BJ (cell line): ENCODE results near the gene ULK3. TPM values are rescaled to one million over a fixed set of nuclear protein-coding genes. Genes with fewer than 3 reads are reported as not detected.

Experiments used
- CTCF ChIA-PET: fragments of 350-600 bp; formaldehyde crosslinking; extraction: SDS; loops from one replicate; lab custom pipeline; 2021; ENCODE audit warnings: antibody characterized with exemption, inconsistent platforms; lab: Yijun Ruan, JAX
- POLR2A ChIA-PET: fragments of 300-600 bp; sonication (Branson Sonifier 250); formaldehyde crosslinking; extraction: SDS; loops from one replicate; lab custom pipeline; 2021; ENCODE audit warnings: antibody characterized with exemption; lab: Charles Lee
- DNase-seq: peaks from one replicate; pipeline ENCODE4 v3.0.0-alpha.2; 2011; ENCODE audit warnings: low read depth
- H3K27me3 ChIP-seq: 2 replicates; pipeline ENCODE4 v1.6.0; 2011; ENCODE audit warnings: low read length; ENCODE audit not compliant: control insufficient read depth, insufficient read depth
- H3K36me3 ChIP-seq: 2 replicates; pipeline ENCODE4 v1.5.1; 2011; ENCODE audit warnings: low read length; ENCODE audit not compliant: control insufficient read depth, insufficient read depth
- H3K4me3 ChIP-seq: 2 replicates; pipeline ENCODE4 v1.5.1; 2011; ENCODE audit warnings: low read depth, mild to moderate bottlenecking, control low read depth, low read length
- polyA plus RNA-seq: library from polyadenylated mRNA; depleted of rRNA; stranded (reverse); fragments of >200 nt; gene quantifications from 2 replicates; pipeline ENCODE4 v1.2.3, GENCODE V29; 2011
- TF ChIP-seq, protein P1 (sequence below): IDR thresholded peaks from 2 replicates; pipeline ENCODE4 v1.5.1; 2011; ENCODE audit warnings: low read depth, mild to moderate bottlenecking, control low read depth, inconsistent platforms, low read length, moderate library complexity; ENCODE audit not compliant: insufficient read depth

Gene ULK3
- polyA plus RNA-seq, 1 experiment = 20.1 TPM

GRCh38 chr15:74873036-74873755 is 30.2 kb upstream of the ULK3 start, which contains the start of gene SCAMP2:
Gene SCAMP2 (minus strand): TSS chr15:74873365. CDS start chr15:74873255, 110 bp downstream.
- CTCF ChIA-PET = interaction anchor here (1.6 kb wide), 1 partner anchor 16 kb away, joined by 7 read pairs; the partner anchor contains the start of gene MPI
- peaks cover 1% of the 10 kb centered on the region; the same call in 1 of the 2 replicates for H3K36me3 ChIP-seq
- DNase-seq = peak; percentile 59
- H3K27me3 ChIP-seq = peaks cover 3% of the 10 kb centered on the region; the same call in 1 of the 2 replicates
- TF ChIP-seq, protein P1, sequence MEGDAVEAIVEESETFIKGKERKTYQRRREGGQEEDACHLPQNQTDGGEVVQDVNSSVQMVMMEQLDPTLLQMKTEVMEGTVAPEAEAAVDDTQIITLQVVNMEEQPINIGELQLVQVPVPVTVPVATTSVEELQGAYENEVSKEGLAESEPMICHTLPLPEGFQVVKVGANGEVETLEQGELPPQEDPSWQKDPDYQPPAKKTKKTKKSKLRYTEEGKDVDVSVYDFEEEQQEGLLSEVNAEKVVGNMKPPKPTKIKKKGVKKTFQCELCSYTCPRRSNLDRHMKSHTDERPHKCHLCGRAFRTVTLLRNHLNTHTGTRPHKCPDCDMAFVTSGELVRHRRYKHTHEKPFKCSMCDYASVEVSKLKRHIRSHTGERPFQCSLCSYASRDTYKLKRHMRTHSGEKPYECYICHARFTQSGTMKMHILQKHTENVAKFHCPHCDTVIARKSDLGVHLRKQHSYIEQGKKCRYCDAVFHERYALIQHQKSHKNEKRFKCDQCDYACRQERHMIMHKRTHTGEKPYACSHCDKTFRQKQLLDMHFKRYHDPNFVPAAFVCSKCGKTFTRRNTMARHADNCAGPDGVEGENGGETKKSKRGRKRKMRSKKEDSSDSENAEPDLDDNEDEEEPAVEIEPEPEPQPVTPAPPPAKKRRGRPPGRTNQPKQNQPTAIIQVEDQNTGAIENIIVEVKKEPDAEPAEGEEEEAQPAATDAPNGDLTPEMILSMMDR = no peak
- H3K4me3 ChIP-seq = peak within 1 kb of the TSS; percentile 85
- POLR2A ChIA-PET = no interaction called here

DNA sequence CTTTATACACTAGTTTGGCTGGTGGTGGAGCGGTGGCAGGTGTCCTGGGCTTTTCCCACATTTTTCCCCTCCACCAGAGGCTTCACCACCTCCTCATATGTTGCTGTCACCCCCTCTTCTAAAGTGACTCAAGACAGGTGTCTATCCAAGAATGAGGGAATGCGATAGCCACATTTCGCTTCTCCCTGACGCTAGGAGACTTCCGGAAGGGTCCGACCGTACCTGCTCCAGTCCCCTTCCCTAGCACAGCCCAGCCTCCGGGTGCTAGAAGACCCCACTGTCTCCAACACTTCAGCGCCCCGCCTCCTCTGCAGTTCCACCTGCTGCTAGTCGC is 29.7 kb upstream of the ULK3 start:
- ChIA-PET POLR2A (no interaction called here), CTCF (interaction anchor here (1.6 kb wide), 1 partner anchor 16 kb away, joined by 7 read pairs; the partner anchor contains the start of gene MPI)
- peaks cover 2% of the 10 kb centered on the region; the same call in 1 of the 2 replicates for H3K36me3 ChIP-seq
- DNase-seq = no peak
- H3K4me3 ChIP-seq = peak overlapping the region; percentile 85
- H3K27me3 ChIP-seq = peaks cover 3% of the 10 kb centered on the region; the same call in 1 of the 2 replicates
- TF ChIP-seq, protein P1 = no peak

DNA sequence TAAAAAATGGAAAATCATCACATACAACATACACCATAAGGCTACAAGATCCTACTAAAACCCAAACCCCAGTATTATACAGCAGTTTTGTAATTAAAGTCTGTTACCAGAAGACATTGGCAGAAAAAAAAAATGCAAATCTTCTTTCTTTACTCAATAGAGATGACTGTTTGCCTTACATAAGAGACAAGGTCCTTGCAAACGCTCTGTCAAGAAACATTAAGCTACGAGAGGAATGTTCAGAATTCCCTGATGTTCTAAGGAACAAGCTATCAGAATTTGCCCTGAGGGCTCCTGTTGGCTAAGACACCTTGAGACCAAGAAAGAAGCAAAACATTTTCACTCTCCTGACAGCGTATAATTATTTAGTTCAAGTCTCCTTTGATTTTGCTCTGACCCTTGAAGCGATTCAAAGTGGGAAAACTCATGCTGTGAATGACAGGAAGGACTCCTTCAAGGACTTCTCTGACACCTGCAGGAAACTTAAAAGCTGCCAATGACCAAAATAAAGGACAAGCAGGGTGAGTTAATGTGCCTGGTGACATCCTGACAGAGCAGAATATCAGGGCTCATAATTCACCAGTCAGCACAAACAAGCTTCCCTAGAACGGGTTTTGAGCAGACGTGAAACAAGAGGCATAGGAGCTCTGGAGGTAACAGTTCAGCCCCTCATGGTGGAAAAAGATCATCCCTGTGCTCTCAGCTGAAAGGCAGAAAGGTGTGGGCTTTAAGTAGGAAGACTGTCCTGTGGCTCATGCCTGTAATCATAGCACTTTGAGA is 27.7 kb upstream of the ULK3 start:
- Histone ChIP-seq H3K27me3 (no peaks in the 10 kb centered on the region), H3K36me3 (peaks cover 2% of the 10 kb centered on the region; the same call in 1 of the 2 replicates), H3K4me3 (no peak overlapping the region)
- POLR2A ChIA-PET = interaction anchor here (0.5 kb wide), 1 partner anchor 24 kb away, joined by 3 read pairs; no protein-coding TSS in a partner anchor
- CTCF ChIA-PET = interaction anchor here (0.7 to 3.5 kb wide), 6 partner anchors 12 to 363 kb away, joined by 3 to 10 read pairs (median 5); no protein-coding TSS in a partner anchor
- TF ChIP-seq, protein P1 = no peak
- DNase-seq = no peak

DNA sequence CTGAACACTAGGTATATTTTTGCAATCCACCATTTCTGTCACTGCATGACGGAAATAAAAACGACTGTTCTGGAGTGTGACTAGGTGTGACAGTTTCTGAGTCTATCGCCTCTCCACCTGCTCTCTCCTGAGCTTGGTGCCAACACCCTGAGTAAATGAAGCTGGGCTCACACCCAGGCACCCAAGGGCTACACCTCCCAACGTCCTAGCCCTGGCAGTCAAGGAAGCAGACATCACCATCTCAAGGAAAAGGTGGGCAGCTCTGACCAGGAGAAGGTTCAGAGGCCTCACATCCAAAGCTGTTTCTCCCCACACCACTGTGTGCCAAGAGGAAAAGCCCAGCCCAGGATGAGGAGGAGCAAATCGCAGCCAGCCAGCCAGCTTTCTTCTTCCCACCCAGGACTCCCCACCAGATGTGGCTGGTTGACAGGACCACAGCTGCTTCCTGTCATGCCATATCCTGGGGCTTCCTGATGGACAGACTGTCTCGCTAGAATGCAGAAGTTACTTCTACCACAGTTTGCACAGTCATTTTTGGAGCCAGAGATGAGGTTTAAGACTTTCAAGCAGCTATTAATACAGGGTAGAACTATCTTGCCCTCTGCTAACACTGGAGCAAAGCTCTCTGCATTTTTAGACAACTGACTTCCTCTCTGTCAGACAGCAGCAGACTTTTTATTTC is 26.9 kb upstream of the ULK3 start:
- CTCF ChIA-PET = interaction anchor here (0.7 to 3.5 kb wide), 6 partner anchors 11 to 99 kb away, joined by 3 to 10 read pairs (median 4); no protein-coding TSS in a partner anchor
- Histone ChIP-seq H3K36me3 (peaks cover 2% of the 10 kb centered on the region; the same call in 1 of the 2 replicates), H3K27me3 (no peaks in the 10 kb centered on the region), H3K4me3 (no peak overlapping the region)
- DNase-seq = no peak
- POLR2A ChIA-PET = interaction anchor here (0.5 to 0.6 kb wide), 3 partner anchors 14 to 664 kb away, joined by 3 to 5 read pairs (median 3); partner anchors contain the start of gene MPI
- TF ChIP-seq, protein P1 = no peak
